Right kidney (tissue), 1 donor: ENCODE results near the gene CYFIP2.
A peak's percentile ranks its signal among the peaks of the same experiment; 100 is the strongest.
"Not testable (repeated sequence)": the region's sequence is repeated elsewhere in the genome, so short reads cannot be mapped to it uniquely, and the experiment has no call there.

Experiments
- DNase-seq: peaks from one replicate; pipeline ENCODE4 v3.0.0-alpha.2; 2016

The CYFIP2 gene

DNA sequence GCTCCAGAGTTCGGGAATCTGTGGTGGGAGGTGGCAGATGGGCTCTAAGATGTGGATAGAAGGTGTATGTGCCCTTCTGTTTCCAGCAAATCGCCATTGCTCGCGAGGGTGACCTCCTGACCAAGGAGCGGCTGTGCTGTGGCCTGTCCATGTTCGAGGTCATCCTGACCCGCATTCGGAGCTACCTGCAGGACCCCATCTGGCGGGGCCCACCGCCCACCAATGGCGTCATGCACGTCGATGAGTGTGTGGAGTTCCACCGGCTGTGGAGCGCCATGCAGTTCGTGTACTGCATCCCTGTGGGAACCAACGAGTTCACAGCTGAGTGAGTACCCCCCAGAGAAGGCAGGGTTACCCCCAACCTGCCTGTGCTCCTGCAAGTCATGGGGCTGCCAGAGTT, 123.2 kb downstream of the CYFIP2 start:
- DNase-seq = no peak

DNA sequence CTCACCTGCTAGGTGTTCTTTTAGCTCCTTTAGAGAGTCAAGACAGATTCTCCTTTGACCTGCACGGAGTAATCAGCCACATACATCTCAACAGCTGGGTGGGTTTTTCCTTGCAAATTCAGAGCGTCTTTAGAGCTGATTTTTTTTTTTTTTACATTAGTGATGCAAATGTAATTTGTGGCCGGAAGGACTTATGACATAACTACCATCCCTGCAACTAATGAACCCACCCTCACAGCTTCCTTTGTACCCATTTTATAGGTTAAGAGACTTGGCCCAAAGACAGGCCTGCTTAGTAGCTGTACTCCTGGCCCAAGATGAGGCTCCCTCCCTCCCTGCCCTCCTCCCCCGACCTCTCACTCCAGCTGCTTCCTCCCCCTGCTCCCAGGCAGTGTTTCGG, 124.2 kb downstream of the CYFIP2 start:
- no peak for DNase-seq

DNA sequence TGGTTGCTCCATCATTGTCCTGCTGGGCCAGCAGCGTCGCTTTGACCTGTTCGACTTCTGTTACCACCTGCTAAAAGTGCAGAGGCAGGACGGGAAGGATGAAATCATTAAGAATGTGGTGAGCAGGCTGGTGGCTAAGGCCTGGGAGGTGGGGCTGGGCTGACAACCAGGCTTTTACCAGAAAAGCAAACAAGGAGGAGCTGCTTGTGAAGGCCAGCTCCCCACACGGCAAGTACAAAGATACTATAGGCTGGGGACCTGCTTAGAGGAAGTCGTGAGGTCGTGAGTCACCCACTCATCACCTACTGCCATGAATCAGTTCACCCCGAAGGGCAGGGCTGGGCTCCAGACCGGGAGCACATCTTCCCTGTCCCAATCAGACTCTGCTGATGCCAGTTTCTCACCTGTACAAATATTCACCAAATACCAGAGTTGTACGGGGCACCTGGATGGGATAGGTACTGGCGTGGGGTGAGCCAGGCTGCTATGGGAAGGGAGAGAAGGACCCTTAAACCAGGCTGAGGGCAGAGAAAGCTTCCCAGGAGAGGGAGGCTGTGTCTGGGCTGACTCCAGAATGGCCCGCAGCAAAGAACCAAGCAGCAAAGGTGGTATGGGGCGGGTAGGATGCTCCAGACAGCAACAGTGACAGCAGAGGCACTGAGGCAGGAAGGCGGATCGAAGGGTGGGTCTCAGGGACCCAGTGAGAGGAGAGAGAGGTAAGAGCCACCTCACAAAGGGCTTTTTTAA, 124.8 kb downstream of the CYFIP2 start:
- DNase-seq = no peak

DNA sequence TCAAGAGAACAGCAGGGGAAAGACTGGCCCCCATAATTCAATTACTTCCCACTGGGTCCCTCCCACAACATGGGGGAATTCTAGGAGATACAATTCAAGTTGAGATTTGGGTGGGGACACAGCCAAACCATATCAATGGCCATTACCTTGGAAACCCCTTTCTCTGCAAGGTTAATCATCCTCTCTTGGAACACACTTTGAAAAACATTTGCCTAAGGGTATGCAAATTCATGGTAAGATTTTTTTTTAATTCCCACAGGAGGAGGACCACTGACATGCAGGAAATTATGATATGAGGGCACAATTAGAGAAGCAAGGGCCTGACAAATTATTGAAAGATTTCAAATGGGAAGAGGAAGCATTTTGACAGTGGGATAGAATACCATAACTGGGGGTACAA, 132.4 kb downstream of the CYFIP2 start:
- DNase-seq = no peak

DNA sequence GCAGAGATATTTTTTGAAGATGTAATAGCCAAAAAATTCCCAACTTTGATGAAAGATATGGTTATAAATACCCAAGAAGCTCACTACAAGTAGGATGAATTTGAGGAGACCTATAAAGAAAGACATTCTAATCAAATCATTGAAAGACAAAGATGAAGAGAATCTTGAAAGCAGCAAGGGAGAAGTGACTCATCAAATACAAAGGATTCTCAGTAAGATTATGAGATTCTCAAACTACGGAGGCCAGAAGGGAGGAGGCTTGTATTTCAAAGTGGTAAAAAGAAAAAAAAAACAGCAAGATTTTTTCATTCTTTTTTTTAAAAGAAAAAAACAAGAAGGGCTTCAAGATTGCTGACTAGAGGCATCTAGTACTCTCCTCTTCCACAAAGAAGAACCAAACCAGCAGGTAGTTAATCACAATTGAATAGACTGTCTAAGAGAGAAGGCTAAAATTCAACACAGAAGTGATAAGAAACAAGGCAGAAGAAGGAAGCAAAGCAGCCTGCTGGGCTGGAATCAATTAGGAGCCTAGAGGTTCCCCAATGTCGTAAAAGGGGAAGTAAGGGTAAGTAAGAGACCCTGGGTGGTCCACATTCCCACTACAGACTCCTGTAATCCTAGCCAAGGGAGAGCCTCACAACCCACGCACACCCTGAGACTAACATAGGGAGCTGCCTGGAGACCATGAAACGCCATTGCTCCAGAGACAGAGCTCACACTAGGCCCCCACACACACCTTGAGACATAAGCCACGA, 135.0 kb downstream of the CYFIP2 start:
- no peak for DNase-seq

DNA sequence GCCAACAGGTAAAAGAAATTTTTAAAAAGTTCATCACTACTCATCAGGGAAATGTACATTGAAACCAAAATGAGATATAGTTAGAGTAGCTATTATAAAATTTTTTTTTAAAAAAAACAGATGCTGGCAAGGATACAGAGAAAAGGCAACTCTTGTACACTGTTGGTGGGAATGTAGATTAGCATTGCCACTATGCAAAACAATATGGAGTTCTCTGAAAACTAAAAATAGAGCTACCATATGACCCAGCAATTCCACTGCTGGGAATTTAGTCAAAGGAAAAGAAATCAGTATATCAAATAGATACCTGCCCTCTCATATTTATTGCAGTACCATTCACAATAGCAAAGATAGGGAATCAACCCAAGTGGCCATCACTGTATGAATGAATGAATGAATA, 149.9 kb downstream of the CYFIP2 start:
- DNase-seq = no peak

DNA sequence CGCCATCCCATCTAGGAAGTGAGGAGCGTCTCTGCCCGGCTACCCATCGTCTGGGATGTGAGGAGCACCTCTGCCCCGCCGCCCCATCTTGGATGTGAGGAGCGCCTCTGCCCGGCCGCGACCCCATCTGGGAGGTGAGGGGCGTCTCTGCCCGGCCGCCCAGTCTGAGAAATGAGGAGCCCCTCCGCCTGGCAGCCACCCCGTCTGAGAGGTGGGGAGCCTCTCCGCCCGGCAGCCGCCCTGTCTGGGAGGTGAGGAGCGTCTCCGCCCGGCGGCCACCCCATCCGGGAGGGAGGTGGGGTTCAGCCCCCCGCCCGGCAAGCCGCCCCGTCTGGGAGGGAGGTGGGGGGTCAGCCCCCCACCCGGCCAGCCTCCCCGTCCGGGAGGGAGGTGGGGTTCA, 153.6 kb downstream of the CYFIP2 start:
- DNase-seq = not testable (repeated sequence)

DNA sequence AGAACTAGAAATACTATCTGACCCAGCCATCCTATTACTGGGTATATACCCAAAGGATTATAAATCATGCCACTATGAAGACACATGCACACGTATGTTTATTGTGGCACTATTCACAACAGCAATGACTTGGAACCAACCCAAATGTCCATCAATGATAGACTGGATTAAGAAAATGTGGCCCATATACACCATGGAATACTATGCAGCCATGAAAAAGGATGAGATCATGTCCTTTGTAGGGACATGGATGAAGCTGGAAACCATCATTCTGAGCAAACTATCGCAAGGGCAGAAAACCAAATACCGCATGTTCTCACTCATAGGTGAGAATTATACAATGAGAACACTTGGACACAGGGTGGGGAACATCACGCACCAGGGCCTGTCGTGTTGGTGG, 164.0 kb downstream of the CYFIP2 start:
- not testable (repeated sequence) for DNase-seq

DNA sequence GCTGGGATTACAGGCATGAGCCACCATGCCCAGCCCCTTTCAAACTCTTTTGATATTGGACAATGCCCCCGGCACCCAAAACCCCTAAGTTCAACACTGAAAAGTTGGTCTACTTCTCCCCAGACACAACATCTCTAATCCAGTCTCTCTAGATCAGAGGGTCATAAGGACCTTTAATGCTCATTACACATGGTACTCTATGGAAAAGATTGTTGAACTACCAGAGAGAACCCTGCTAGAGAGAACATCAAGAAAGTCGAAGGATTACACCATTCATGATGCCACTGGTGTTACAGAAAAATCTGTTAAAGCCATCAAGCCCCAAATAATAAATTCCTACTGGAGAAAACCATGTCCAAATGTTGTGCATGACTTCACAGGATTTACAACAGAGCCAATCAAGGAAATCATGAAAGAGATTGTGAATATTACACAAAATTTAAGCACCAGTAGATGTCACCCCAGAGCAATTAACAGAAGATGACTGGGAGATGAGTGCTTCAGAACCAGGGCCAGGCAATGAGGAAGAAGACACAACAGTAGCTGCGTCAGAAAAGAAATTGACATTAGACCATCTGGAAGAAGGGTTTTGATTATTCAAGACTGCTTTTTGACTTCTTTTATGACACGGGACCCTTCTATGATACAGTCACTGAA, 165.7 kb downstream of the CYFIP2 start:
- DNase-seq = no peak

DNA sequence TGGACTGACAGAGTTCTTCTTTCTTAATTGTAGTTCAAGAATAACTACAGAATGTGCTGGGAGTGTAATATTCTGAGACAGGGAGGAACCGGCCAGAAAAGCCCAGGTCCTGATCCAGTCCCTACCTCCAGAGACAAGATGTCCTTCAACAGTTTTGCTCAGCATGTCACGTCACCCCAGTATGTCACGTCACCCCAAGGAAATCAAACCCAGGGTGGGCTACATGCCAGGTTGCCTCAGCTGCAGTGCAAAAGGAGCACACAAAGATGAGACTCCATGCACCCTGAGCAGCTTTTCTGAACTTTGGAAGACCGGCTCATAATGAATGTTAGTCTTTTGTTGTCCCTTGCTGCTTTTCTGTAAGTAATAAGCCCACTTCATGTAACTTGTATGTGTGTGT, 168.2 kb downstream of the CYFIP2 start:
- no peak for DNase-seq

DNA sequence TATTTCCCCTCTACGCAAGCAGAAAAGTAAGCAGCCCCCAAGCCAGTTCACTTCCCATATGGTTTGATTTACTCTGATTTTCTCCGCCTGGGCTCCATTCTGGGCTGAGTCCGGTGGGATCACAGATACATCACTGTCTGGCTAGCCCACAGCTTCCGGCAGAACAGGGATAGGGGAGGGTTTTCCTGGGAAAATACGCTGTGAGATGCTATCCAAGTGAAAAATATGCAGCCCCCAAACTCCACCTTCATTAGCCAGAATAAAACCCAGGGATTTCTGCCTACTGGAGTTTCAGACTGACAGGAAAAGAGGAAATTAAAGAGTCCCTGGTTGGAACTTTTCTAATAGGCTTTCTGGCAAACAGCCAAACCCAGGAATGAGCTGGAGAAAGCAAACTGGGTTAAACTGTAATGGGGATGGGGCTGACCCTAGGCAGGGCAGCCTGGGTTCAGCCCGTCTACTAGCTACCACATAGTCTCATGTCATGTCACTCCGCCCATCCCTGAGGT, 177.2 kb downstream of the CYFIP2 start:
- DNase-seq = peak; percentile 28

DNA sequence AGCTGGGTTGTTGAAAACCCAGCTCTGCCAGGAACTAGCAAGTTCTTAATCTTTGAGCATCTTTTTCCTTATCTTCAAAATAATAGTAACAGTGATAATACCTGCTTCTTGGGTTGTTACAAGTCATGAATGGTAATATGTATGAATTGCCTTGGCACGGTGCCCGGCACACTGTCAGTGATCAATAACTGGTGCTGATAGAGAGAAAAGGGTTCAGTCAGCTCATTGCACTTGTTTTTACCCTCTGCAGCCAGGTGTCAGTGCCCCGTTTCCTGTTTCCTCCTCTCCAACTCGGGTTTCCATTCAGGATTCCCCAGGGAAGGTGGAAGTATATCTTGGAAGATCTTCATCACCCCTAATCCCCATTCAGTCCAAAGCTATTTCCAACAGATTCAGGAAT, 178.3 kb downstream of the CYFIP2 start:
- DNase-seq = no peak
